ENCODE measurements around the gene IMPG1.
"Not testable (repeated sequence)": the region's sequence is repeated elsewhere in the genome, so short reads cannot be mapped to it uniquely, and the experiment has no call there.

The IMPG1 gene

DNA sequence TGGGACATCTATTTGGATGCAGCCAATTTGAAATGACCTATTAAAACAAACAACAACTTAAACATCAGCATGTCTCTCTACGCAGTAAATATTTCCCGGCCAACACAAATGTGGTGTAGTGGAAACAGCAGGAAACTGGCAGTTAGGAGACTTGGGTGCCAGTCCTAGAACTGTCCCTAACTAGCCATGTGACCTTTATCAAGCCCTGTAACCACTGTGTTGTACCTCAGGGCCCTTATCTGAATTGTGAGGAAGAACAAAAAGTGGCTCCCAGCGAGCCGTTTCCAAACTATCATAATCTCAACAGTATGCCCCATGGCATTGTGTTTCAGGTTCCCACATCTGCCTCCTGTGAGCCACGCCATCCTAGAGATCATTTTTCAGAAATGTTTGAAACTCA is 124.5 kb downstream of the IMPG1 start:
- no peak for DNase-seq

DNA sequence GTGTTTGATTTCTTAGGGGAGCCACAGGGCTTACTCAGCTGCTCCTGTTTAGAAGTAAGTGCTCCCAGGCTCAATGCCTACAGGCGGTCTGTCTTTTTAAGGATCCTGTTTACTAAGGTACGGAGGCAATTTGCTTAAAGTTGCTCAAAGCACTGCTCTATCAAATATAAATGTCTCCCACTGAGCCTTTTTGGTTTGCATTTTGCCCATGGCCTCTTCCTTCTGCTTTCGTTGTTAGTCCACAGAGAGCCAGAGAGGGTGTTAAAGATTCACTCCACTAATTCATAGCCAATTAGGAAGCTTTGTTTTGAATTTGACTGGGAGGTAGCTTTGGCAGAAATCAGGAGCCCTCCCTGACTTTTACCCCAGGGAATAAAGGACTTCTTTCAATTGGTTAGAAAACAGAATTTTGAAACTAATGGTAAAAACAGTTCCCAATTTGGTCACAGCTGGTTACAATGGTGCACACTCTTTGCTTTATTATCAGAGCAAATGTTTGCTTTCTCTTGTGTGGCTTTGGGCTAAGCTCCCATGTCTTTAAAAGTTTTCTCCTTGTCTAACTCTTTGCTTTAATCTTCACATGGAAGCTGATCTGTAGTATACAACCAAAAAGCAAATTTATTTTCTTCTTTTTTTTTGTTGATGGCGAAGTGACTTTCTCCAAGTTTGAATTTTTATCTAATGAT is 126.2 kb downstream of the IMPG1 start:
- DNase-seq, result no peak

DNA sequence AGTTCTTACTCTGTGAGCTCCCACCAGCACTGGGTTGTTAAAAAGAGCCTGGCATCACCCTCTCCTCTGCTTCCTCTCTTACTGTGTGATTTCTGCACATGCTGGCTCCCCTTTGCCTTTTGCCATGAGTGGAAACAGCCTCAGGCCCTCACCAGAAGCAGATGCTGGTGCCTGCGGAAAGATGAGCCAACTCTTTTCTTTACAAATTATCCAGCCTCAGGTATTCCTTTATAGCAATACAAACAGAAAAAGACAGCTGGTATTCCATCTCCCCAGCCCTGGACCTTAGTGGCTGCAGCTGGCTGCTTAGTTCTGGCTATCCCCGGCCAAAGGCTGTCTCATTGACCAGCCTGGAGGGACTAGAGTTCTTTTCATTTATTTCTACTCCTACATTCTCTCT is 129.1 kb downstream of the IMPG1 start:
- no peak for DNase-seq

DNA sequence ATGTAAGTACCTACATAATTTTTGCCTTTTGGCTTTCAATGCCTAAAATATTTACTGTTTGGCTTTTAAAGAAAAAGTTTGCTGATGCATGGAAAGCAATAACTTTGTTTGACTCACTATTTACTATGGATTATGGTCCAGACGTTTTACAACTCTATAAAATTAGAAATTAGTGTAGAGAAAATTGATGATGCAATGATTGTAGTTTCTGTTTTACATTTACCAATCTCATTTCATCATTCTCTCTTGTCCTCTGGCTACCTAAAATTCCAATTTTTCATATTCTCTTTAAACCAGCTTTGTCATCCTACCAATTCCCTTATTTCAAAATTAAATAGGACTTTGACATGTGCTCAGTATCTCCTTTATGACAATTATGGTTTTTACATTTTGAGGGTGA is 131.0 kb downstream of the IMPG1 start:
- no peak for DNase-seq

DNA sequence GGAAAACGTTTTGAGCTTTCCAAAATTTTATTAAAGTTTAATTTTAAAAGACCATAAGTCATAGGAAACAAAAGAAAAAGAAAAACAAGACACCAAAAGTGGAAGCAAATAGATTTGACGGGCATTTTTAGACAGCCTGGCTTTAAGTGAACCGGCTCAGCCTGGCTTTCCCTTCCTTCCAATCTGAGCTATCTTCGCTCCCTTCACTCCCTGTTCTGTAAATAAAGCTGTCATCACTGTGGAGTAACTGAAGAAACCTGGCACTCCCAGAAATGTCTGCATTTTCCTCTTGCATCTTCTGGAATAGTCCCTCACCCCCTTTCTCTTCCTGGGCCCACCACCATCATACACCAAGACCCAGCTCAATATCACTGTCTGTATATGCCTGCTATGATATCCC is 131.9 kb downstream of the IMPG1 start:
- no peak for DNase-seq

DNA sequence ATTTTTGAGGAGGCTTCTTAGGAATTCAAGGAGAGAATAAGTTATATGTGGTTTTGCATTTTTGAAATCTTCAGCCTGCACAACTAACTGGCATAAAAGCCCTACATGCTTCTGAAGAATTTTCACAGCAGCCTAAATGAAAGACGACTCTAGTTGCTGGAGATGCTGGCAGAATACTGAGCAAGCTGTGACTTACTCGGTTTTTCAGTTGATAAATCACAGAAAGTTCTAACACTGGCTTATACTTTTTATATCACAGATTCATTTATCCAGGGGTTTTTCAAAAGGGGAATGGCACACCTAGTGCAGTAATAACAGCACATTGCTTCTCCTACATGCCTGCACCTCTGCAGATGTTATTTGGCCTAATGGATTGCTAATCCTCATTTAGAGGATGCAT is 134.6 kb downstream of the IMPG1 start:
- no peak for DNase-seq

DNA sequence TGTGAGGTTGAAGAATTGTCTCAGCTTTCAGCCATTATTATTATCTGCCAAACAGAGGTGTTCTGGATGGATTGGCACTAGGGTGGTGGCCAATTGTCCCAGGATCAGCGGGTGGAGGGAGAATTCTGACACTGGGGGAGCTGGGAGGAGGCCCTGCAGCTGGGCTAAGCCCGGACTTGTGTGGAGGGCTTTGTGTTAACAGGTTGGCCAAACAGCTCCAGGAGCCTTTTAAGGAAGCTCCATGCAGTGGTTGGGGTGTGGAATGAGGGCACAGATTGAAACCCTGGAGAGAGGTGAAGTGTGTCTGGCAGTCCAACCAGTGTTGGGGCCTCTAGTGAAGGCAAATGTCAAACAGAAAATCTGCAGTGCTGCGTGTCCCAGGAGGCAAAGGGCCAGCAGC is 135.8 kb downstream of the IMPG1 start:
- DNase-seq, result no peak

DNA sequence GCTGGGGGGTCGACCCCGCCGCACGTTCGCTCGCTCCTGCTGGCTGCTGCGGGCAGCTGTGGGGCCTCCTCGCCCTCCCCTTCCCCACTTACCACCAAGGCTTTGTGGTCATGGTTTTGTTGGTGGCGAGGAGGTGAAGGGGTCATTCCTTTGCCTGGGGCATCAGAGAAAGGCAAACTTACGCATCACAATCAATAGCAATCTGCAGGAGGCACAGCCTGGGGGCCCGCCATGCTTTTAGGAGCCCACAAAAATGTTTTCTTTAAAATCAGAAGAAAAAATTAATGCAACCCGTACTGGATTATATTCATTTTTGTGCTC is 137.0 kb downstream of the IMPG1 start:
- DNase-seq, result no peak

DNA sequence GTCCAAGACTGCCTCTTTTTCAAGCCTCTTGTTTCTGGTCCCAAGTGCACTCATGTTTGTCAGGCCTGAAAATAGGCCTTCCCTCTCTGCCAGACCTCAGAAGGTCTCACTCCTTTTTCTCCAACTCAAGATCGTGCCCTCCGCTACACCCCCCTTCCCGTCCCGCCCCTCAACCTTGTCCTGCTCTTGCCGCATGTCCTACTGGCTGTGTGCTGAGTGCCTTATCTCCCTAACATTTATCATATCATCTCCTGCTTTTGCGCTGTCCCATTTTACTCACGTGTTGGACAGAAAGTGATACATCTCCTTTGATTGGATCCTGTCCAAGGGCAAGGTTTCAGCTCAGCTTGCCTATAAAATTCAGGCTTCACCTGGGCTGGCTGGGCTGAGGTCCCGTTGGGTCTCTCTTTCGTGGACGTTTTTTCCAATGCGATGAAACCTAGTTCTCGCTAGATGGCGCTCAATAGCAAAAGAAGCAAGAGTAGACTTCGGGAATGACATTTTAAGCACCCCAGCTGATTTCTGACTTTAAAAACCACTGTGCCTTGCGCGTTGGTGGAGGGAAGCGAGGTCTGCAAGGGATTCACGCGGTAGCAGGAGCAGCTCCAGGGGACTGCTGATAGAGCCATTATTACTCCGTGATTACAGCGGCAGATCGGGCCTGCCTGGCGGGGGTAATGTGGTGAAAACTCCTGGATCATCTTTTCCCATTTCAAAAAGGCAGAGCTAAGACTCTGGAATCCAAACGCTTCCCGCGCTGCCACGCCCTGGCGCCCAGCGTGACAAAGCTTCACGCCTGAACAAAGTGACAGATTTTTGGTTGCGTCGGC is 137.6 kb downstream of the IMPG1 start:
- DNase-seq, result no peak

DNA sequence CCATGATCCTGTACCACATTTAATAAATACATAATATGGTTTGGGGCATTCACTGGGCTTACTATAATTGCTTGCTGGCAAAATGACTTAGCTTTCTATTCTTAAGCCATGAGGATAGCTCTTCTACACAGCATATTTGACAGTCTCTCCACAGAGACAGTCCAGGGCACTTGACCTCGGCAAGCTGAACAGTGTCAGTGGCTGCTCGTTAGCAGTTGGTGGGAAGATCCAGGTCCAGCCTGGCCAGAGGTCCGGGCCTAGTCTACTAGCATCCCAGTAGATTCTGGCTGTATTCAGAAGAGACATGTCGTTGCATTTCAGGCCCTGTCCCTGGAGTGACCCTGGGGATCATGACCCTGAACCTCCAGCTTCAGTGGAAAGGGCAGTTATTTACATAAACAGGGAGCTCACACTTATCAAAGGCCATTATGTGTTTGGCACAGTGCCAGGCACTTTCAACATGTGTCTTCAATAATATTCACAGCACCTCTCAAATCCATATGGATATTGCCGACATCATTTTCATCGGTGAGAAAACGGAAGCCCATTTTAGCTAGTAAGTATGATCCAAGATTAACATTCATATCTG is 139.0 kb downstream of the IMPG1 start:
- no peak for DNase-seq

DNA sequence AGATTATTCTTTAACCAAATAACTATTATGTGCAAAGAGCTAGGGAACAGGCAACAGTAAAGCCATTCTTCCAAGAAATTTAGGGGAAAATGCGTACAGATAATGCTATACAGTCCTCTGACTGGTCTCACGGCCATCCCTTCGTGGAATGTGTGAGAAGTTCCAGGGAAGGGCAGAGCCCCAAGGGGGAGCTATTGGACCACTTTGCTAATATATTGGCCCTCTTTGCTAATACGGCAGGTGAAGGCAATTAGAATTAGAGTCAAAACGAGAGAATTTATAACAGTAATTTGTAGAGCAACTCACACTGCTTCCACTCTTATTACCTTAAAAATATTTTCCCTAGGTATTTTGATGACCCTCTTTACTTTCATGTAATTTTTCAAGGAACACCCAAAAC is 140.4 kb downstream of the IMPG1 start:
- no peak for DNase-seq

DNA sequence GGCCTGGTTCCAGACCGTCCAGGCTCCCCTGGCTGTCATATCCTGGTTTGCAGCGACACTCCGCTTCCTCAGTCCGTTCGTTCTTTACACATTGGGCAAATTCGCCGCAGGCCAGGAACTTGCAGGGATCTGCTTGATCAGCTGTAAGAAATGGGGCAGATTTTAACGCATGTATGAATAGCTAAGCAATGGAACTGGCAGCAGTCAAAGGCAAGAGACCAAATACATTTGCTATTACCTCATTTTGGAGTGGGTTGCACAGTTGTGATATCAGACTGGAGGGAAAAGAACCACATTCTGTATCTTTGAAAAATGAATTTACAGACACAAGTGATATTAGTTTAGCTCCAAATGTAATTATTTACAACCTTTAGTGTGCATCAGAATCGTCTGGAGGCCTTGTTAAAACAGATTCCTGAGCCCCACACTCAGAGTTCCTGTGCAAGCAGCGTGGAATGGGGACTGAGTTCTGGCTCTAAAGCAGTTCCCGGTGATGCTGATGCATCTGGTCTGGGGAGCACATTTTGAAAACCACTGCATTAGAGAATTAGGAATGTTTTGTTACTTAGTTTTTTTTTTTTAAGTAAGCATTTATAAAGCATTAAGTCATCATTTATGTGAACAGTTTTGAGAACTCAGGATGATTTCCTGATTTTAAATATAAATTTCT is 141.3 kb downstream of the IMPG1 start:
- no peak for DNase-seq

DNA sequence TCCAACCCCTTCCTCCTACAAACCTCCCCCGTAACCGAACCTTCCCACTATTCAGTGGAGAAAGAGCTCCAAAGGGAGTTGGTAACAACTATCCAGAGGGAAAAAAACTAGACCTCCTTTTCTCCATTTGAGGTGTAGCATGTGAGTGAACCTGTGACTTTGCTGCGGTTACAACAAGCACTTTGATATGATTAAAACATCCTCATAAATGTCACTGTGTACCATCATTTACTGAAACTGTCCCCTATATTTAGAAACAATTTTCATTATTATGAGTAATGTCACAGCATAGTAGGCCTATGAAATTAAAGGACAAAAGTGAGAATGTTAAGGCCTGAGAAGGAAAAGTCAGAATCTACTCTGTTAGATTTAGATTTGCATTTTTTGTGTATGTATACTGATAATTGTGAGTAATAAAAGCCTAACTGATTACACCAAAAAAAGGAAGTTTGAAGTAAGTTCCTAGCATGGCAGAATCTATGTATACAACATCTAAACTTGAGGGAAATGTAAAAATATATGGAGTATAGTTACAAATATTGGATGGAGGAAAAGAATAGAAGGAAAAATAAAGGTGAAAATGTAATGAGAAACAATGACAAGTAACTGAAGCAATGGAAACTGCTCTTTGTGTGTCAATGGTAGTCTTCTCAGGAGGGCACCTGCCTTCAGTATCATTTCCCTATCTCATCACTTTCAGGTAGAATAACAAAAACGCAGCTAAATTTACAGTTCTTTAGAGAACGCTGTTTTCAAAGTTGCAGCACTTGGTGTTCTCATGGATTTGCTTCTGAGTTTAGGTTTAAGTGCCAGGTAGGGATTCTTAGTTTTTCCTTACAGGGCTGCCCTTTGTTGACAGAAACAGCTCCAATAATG is 145.9 kb downstream of the IMPG1 start:
- DNase-seq, result no peak

DNA sequence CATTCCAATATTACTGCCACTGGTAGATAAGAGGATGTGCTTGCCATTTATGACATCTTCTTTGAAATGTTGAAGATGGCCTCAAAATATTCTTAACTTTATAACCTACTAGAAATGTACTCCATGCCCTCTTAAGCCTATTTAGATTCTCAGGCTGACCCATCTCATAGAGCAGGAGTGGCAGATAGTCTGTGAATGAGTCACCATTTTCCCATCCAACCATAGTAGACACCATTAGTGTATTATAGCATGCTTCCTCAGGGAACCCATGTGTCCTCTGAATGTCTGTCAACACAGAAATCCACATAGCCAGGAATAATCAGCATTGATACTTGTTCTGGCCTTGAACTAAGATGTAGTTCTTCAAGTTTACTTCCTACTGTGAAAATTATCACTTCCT is 150.2 kb downstream of the IMPG1 start:
- no peak for DNase-seq

DNA sequence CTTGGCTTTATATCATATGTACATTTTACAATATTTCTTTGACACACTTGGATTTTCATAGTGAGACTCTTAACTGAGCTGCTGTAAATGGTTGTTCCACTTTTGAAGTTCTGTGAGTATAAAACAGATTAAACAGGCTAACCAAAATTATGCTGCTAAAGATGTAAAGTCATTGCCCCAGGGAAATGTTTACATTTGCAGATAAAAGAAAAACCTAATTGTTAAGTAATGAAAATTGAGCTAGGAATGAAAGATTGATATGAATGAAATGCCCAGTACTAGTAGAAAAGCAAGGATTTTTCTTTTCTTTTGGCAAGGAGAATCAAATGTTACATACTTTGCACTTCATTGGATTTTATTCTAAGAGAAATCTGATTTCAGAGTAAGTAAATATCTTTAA is 159.4 kb downstream of the IMPG1 start:
- DNase-seq, result no peak

DNA sequence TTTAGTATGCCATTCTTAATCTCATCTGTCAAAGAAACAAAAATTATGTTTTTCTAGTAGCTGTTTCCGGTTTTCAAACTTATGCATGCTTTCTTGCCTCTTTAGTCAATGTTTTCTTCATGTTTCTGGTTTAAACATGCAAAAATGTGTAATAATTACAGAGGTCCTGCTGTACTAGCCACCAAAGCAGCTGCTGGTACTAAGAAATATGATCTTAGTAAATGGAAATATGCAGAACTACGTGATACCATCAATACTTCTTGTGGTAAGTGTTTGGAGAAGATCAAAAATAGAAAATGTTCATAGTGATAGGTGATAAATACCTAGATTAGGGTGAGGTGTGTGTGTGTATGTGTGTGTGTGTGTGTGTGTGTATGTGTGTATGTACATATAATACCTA is 165.0 kb downstream of the IMPG1 start:
- DNase-seq, result no peak

DNA sequence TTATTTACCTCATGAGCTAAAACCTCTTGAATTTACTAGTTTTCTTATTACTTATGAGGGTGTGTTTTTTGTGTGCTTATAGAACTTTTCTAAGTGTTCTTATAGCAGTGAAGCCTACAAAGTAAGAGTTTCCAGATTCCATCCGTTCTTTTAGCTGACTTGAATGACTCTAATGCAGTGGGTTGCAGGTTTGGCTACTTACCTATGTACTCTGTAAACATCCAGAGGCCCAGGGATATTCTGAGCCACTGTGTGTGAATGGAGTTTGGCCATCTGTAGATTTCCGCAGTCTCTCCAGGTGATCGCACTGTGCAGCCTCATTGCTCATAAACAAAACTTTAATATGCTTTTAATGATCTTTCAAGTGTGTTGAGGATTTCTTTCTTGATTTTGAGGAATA is 165.6 kb downstream of the IMPG1 start:
- no peak for DNase-seq

DNA sequence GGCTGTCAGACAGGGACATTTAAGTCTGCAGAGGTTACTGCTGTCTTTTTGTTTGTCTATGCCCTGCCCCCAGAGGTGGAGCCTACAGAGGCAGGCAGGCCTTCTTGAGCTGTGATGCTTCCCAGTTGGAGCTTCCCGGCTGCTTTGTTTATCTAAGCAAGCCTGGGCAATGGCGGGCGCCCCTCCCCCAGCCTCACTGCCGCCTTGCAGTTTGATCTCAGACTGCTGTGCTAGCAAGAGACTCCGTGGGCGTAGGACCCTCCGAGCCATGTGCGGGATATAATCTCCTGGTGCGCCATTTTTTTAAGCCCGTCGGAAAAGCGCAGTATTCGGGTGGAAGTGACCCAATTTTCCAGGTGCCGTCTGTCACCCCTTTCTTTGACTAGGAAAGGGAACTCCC is 167.3 kb downstream of the IMPG1 start:
- DNase-seq, result not testable (repeated sequence)

DNA sequence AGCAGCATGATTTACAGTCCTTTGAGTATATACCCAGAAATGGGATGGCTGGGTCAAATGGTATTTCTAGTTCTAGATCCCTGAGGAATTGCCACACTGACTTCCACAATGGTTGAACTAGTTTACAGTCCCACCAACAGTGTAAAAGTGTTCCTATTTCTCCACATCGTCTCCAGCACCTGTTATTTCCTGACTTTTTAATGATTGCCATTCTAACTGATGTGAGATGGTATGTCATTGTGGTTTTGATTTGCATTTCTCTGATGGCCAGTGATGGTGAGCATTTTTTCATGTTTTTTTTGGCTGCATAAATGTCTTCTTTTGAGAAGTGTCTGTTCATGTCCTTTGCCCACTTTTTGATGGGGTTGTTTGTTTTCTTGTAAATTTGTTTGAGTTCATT is 172.2 kb downstream of the IMPG1 start:
- DNase-seq, result not testable (repeated sequence)

DNA sequence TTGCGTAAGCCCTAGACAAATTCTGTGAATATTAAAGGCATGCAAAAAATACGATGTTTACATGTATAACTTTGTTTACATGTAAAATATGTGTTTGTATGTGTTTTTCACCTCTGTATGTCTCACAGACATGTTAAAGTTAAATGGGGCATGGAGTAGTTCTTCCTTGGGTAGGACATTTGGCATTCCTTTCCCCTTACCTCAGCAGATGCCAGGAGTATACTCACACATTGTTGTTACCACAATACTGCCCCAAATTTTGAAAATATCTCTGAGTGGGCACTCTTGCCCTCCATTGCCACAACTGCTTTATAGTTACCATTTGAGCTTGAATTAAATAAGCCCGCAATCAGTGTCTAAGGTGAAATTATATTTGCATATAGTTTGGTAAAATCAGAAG is 175.9 kb downstream of the IMPG1 start:
- no peak for DNase-seq

DNA sequence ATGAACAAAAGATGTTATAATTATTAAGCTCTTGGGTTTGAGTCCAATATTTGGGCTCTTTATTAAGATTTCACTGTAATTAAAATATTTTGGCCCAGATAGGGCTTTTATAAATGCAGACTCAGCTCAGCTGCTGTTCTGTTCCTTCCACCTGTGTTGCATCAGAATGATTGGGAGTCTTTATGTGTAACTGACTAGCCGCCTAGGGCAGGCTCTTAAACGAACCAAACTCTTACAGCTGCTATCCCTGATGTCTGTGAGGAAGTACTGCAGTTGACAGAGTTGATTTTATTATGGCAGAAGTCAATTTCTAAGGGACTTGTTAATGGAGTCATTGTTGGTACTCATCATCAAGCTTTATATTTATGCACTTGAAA is 178.7 kb downstream of the IMPG1 start:
- DNase-seq, result no peak

DNA sequence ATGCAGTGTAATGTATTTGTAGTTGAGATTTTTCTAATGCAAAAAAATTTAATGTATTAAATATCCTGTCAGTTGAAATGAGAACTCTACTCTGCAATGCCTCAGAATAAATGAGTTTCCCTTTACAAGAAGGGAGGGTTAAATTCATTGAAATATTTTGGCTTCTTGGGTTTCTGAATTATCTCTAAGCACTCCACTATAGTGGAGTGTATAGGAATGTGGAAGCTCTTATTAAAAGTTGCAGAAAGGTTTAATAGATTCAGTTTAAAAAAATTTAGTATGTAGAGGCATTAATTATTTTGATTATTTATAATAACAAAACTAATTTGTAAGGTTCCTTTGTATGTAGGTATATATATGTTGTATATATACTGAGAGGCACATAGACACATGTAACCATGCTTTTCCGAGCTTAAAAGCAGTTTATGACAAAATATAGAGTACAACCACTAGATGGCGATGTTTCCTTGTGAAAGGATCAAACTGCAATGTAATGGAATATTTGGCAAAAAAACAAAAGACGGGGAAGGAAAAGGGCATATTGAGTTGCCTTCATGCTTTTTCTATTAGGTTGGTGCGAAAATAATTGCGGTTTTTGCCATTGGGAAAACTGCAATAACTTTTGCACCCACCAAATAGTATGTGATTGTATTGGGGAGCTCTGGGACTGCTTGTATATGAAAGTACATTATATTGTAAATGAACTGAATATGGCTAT is 179.2 kb downstream of the IMPG1 start:
- DNase-seq, result no peak

Data from activated naive CD4-positive, alpha-beta T cell treated with anti-CD3 and anti-CD28 coated beads, Interleukin-2, amount 50 U/mL, for 16 hours (primary cell).